KMS-11 (cell line): Measurements from ENCODE around the gene ACTR3C.

Experiments
- H2AFZ ChIP-seq: fragments of 200-600 bp; sonication (generic); 2 replicates; pipeline ENCODE4 v1.6.1; 2016; ENCODE audit warnings: antibody characterized with exemption, mixed run types, low read depth
- H3K27ac ChIP-seq: fragments of 200-600 bp; sonication (generic); 2 replicates; pipeline ENCODE4 v1.6.1; 2016; ENCODE audit warnings: mild to moderate bottlenecking, mixed run types
- H3K27me3 ChIP-seq: fragments of 200-600 bp; sonication (generic); 2 replicates; pipeline ENCODE4 v1.6.1; 2017; ENCODE audit warnings: mild to moderate bottlenecking, low read depth, mixed run types, moderate library complexity; ENCODE audit not compliant: insufficient read depth
- H3K36me3 ChIP-seq: fragments of 200-600 bp; sonication (generic); 2 replicates; pipeline ENCODE4 v1.6.1; 2017; ENCODE audit warnings: mild to moderate bottlenecking, mixed run types; ENCODE audit not compliant: insufficient read depth
- H3K4me1 ChIP-seq: fragments of 200-600 bp; sonication (generic); 2 replicates; pipeline ENCODE4 v1.6.1; 2016; ENCODE audit warnings: mild to moderate bottlenecking, low read depth, mixed run types; ENCODE audit not compliant: poor library complexity, severe bottlenecking
- H3K4me2 ChIP-seq: fragments of 200-600 bp; sonication (generic); 2 replicates; pipeline ENCODE4 v1.7.0; 2016; ENCODE audit warnings: mild to moderate bottlenecking, mixed run types
- H3K4me3 ChIP-seq: fragments of 200-600 bp; sonication (generic); IDR thresholded peaks from 2 replicates; pipeline ENCODE4 v1.6.1; 2017; ENCODE audit warnings: low read depth, low read length, mixed read lengths; ENCODE audit not compliant: insufficient read depth
- H3K79me2 ChIP-seq: fragments of 200-600 bp; sonication (generic); 2 replicates; pipeline ENCODE4 v1.6.1; 2016; ENCODE audit warnings: low read depth, mixed run types; ENCODE audit not compliant: insufficient read depth
- H3K9ac ChIP-seq: fragments of 200-600 bp; sonication (generic); 2 replicates; pipeline ENCODE4 v1.6.1; 2016; ENCODE audit warnings: mild to moderate bottlenecking, mixed run types
- H4K20me1 ChIP-seq: fragments of 200-600 bp; sonication (generic); 2 replicates; pipeline ENCODE4 v1.6.1; 2016; ENCODE audit warnings: mild to moderate bottlenecking, mixed run types; ENCODE audit not compliant: insufficient read depth
- TF ChIP-seq, protein P1 (sequence below): fragments of 200-600 bp; sonication (generic); conservative IDR thresholded peaks from 2 replicates; pipeline ENCODE4 v1.6.1; 2017; ENCODE audit warnings: low read depth, mild to moderate bottlenecking, antibody characterized with exemption, low read length, moderate library complexity, mixed read lengths

ACTR3C gene

DNA sequence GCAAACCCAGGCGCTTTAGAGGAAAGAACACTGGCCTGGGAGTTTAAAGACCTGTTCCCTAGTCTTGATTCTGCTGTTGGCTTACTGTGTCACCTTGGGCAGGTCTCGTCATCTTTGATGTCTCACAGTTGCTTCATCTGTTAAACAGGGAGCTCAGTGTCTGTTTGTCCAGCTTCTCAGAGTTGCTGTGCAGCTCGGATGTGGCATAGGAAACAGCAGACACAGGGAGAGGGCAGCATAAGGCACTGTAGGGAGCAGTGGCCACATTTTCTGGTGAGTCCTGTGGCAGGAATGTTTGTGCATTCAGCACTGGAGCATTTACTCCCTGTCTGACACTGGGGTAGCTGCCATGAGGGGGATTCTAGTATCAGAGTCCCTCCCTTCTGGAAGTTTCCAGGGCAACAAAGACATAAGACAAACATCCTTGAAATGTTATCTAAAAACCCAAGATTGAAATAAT is 47.3 kb upstream of the ACTR3C start:
- TF ChIP-seq, protein P1, sequence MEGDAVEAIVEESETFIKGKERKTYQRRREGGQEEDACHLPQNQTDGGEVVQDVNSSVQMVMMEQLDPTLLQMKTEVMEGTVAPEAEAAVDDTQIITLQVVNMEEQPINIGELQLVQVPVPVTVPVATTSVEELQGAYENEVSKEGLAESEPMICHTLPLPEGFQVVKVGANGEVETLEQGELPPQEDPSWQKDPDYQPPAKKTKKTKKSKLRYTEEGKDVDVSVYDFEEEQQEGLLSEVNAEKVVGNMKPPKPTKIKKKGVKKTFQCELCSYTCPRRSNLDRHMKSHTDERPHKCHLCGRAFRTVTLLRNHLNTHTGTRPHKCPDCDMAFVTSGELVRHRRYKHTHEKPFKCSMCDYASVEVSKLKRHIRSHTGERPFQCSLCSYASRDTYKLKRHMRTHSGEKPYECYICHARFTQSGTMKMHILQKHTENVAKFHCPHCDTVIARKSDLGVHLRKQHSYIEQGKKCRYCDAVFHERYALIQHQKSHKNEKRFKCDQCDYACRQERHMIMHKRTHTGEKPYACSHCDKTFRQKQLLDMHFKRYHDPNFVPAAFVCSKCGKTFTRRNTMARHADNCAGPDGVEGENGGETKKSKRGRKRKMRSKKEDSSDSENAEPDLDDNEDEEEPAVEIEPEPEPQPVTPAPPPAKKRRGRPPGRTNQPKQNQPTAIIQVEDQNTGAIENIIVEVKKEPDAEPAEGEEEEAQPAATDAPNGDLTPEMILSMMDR, result no peak
- H4K20me1 ChIP-seq, result no peaks in the 10 kb centered on the region
- H3K4me3 ChIP-seq, result no peak overlapping the region
- H2AFZ ChIP-seq, result no peak overlapping the region
- peak overlapping the region; percentile 100 for H3K9ac ChIP-seq
- no peaks in the 10 kb centered on the region for H3K27me3 ChIP-seq
- peaks cover 70% of the 10 kb centered on the region for H3K79me2 ChIP-seq
- H3K4me1 ChIP-seq, result peaks cover 77% of the 10 kb centered on the region
- peak overlapping the region; percentile 97 for H3K4me2 ChIP-seq
- peak overlapping the region; percentile 100 for H3K27ac ChIP-seq
- peaks cover 23% of the 10 kb centered on the region; the same call in 1 of the 2 replicates for H3K36me3 ChIP-seq

DNA sequence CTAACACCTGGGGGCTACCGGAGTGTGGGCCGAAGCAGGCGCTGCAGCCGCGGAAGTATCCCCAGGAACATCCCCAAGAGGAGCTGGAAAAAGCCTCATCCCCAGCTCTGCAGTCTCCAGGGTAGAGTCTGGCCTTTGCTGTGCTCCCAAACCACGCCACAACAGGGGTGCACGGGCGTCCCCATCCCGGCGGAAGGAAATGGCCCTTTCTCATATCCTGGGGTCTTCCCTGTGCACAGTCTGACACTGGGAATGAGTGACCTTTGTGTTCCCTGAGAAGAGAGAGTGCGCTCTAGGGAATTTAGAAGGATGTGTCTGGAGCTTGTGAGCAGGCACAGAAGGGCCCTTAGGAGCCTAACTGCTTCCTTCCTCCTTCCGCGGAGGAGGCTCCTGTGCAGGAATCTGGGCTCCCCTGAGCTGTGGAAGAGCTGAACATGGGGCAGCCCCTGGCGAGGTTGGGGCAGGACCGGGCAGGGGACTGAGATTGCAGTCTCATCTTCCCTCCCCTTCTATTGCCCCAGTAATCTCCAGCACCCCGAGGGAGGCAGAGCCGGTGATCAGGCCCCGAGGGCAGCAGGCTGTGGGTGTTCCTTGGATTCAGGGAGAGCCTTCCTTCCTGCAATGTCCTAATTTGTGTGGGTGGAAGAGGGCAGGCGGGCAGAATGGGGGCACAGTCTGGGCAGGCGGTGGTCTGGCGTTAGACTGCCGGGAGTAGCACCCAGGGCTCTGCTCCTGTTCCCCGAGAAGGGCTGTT is 46.6 kb upstream of the ACTR3C start:
- Histone ChIP-seq H3K27me3 (no peaks in the 10 kb centered on the region), H4K20me1 (no peaks in the 10 kb centered on the region), H3K9ac (peak overlapping the region; percentile 100), H3K79me2 (peaks cover 65% of the 10 kb centered on the region), H3K4me3 (peak overlapping the region; percentile 25), H3K4me2 (peak overlapping the region; percentile 97), H2AFZ (no peak overlapping the region), H3K36me3 (peaks cover 23% of the 10 kb centered on the region; the same call in 1 of the 2 replicates), H3K4me1 (peaks cover 74% of the 10 kb centered on the region), H3K27ac (peak overlapping the region; percentile 100)
- TF ChIP-seq, protein P1, result no peak

DNA sequence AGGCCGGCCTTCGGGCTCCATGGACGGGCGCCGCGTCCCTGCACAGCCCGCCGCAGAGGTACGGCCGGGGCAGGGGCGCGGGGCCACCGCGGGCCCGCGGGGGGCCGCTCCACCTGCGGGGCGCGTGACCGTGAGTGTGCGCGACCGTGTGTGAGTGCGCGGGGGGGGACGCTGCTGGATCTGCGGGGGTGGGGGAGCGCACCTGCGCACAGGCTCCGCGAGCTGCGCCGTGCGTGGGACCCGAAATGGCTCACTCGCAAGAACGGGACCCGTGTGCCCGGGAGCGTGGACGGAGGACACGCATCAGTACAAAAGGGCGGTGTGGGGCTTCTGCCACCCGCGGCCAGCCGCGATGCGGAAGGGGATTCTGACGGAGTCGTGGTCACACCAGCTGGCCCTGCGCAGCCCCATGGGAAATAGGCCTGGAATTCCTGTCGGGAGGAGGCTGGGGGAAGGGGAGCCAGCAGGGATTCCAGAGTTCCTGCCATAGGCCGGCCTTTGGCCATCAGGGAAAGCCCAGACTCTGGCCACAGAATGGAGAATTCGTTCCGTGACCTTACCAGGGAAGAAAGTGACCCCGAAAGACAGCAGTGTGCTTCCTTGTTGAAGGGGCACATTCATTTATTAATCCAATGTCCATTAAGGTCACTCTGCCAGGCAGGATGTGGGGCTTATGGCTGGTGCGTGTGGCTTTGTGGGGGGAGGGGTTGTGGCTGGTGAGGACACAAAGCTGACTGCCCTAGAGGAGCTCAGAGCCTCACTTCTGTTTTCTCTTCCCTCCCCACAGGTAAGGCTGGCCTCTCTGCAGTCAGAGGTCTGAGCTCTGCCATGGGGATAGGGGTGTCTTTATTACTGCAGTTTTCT is 45.8 kb upstream of the ACTR3C start:
- H2AFZ ChIP-seq, result no peak overlapping the region
- TF ChIP-seq, protein P1, result no peak

DNA sequence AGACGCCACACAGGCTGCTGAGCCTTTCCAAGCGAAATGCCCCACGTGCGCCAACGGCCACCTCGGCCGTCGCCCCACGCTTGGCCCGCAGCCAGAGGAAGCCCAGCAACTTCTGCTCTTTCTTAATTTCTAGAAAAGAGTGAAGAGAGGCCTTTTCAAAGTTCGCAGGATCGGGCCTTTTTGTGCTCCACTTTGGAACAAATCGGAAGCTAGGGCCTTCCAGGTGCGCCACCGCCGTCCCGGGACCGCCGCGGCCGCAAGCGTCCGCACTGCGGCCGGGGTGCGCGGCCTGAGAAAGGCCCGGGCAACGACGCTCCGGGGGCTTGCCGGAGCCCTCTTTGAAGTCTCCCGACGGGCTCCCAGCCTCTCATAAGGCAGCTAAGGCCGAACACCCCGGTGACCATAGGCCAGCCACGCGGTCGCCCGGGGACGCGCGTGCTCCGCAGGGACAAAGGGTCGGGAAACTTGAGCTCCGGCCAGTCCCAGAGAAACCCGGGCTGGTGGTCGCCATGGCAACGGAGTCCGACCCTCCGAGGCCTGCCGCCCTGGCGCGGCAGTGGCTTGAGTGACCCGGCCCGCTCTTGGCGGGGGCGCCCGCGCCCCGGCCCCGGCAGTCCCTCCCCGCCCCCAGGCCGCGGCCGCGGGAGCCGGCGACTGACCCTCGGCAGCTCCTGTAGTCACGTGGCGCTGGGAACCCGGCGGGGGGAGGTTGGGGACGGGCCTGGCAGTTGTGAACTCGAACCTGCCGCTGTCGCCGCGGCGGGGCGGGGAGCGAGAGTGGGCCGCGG is 44.9 kb upstream of the ACTR3C start, which contains the start of gene REPIN1:
Gene REPIN1 (plus strand): TSS at position 727 of the 788 bp plus-strand sequence. CDS start 890 bp downstream, outside the sequence.
- Histone ChIP-seq H3K9ac (peak within 1 kb of the TSS; percentile 100), H3K4me1 (peaks cover 64% of the 10 kb centered on the region), H3K4me3 (peak within 1 kb of the TSS; percentile 25), H3K36me3 (peaks cover 17% of the 10 kb centered on the region; the same call in 1 of the 2 replicates), H3K27me3 (no peaks in the 10 kb centered on the region), H2AFZ (peak within 1 kb of the TSS; percentile 16; the same call in 1 of the 2 replicates), H3K4me2 (peak within 1 kb of the TSS; percentile 97), H4K20me1 (no peaks in the 10 kb centered on the region), H3K27ac (peak within 1 kb of the TSS; percentile 100), H3K79me2 (peaks cover 49% of the 10 kb centered on the region)
- TF ChIP-seq, protein P1, result no peak

More for the DNA sequence above, 45.8 kb upstream of the ACTR3C start:
- Histone ChIP-seq H3K79me2 (peaks cover 57% of the 10 kb centered on the region), H3K4me1 (peaks cover 66% of the 10 kb centered on the region), H3K27ac (peak overlapping the region; percentile 100), H3K4me3 (peak overlapping the region; percentile 25), H3K9ac (peak overlapping the region; percentile 100), H3K27me3 (no peaks in the 10 kb centered on the region), H3K36me3 (peaks cover 23% of the 10 kb centered on the region; the same call in 1 of the 2 replicates), H3K4me2 (peak overlapping the region; percentile 97), H4K20me1 (no peaks in the 10 kb centered on the region)
